Loucy (cell line): Measurements from ENCODE around the gene ADCY10.

Source experiments
- H2AFZ ChIP-seq: fragments of 200-600 bp; sonication (generic); 2 replicates; pipeline ENCODE4 v1.6.0; 2016; ENCODE audit warnings: antibody characterized with exemption, mild to moderate bottlenecking, low read length, moderate library complexity
- H3F3A ChIP-seq: fragments of 200-600 bp; 2 replicates; pipeline ENCODE4 v1.6.0; 2016; ENCODE audit warnings: antibody characterized with exemption, low read depth, mild to moderate bottlenecking
- H3K27me3 ChIP-seq: fragments of 200-600 bp; sonication (generic); 2 replicates; pipeline ENCODE4 v1.6.1; 2014; ENCODE audit warnings: low read length, mild to moderate bottlenecking; ENCODE audit not compliant: insufficient read depth, poor library complexity, severe bottlenecking
- H3K36me3 ChIP-seq: fragments of 200-600 bp; sonication (generic); 2 replicates; pipeline ENCODE4 v1.6.1; 2016; ENCODE audit warnings: low read length; ENCODE audit not compliant: insufficient read depth
- H3K4me1 ChIP-seq: fragments of 200-600 bp; sonication (generic); 2 replicates; pipeline ENCODE4 v1.5.1; 2014; ENCODE audit warnings: low read length, mild to moderate bottlenecking; ENCODE audit not compliant: insufficient read depth, poor library complexity, severe bottlenecking
- H3K4me2 ChIP-seq: fragments of 200-600 bp; sonication (generic); 2 replicates; pipeline ENCODE4 v1.6.0; 2014; ENCODE audit warnings: antibody characterized with exemption, low read length, low read depth, mild to moderate bottlenecking; ENCODE audit not compliant: poor library complexity, severe bottlenecking
- H3K4me3 ChIP-seq: fragments of 200-600 bp; sonication (generic); 2 replicates; pipeline ENCODE4 v1.5.1; 2014; ENCODE audit warnings: low read length, mild to moderate bottlenecking, mixed read lengths; ENCODE audit not compliant: poor library complexity, severe bottlenecking
- H3K79me2 ChIP-seq: fragments of 200-600 bp; sonication (generic); 2 replicates; pipeline ENCODE4 v1.6.1; 2014; ENCODE audit warnings: low read length; ENCODE audit not compliant: insufficient read depth
- H3K9ac ChIP-seq: fragments of 200-600 bp; sonication (generic); 2 replicates; pipeline ENCODE4 v1.6.0; 2014; ENCODE audit warnings: mild to moderate bottlenecking, low read depth, low read length, moderate library complexity; ENCODE audit not compliant: poor library complexity, severe bottlenecking
- H3K9me2 ChIP-seq: fragments of 200-600 bp; sonication (generic); replicated peaks from 2 replicates; pipeline ENCODE4 v1.6.1; 2016; ENCODE audit warnings: low read depth, low read length, mixed read lengths
- H3K9me3 ChIP-seq: fragments of 200-600 bp; sonication (generic); 2 replicates; pipeline ENCODE4 v1.6.1; 2014; ENCODE audit warnings: mild to moderate bottlenecking, antibody characterized with exemption, low read length, low read depth; ENCODE audit not compliant: insufficient read depth
- H4K20me1 ChIP-seq: fragments of 200-600 bp; sonication (generic); 2 replicates; pipeline ENCODE4 v1.6.0; 2014; ENCODE audit warnings: antibody characterized with exemption, low read length, mild to moderate bottlenecking; ENCODE audit not compliant: insufficient read depth, poor library complexity, severe bottlenecking
- CTCF ChIP-seq: fragments of 200-600 bp; sonication (generic); conservative IDR thresholded peaks from 2 replicates; pipeline ENCODE4 v1.5.1; 2014; ENCODE audit warnings: mild to moderate bottlenecking, antibody characterized with exemption, low read length
- EZH2phosphoT487 ChIP-seq: fragments of 200-600 bp; IDR thresholded peaks from 2 replicates; pipeline ENCODE4 v1.6.1; 2018; ENCODE audit warnings: antibody characterized with exemption, mild to moderate bottlenecking, moderate library complexity, borderline replicate concordance

ADCY10 gene

DNA sequence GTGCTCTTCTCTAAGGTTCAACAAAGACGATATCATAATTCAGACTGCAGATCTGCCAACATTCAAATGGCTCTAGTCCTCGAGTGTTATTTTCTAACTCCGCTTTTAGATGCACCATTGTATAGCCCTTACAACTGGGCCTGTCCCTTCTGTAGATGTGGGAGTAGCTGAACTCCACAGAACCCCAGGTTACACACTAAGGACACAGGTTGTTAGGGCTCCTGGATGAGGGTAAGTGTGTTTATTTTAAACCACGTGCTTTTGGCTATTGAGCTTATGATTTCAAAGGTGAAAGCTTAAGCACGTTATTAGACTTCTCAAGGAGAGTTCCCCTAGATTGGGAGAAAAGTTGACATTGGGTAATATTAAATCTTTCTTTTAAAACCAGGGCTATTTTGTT, 127.4 kb downstream of the ADCY10 start:
- no peak overlapping the region for H3K9ac ChIP-seq
- H3K9me2 ChIP-seq = no peaks in the 10 kb centered on the region
- peaks cover 7% of the 10 kb centered on the region for H3K4me1 ChIP-seq
- H4K20me1 ChIP-seq = no peaks in the 10 kb centered on the region
- no peaks in the 10 kb centered on the region for H3F3A ChIP-seq
- H3K4me3 ChIP-seq = no peak overlapping the region
- H3K9me3 ChIP-seq = no peaks in the 10 kb centered on the region
- TF ChIP-seq CTCF = no peak
- H3K4me2 ChIP-seq = no peak overlapping the region
- H3K27me3 ChIP-seq = no peaks in the 10 kb centered on the region
- peaks cover 53% of the 10 kb centered on the region; the same call in 1 of the 2 replicates for H3K36me3 ChIP-seq
- no peak overlapping the region for H2AFZ ChIP-seq
- no peaks in the 10 kb centered on the region for H3K79me2 ChIP-seq

DNA sequence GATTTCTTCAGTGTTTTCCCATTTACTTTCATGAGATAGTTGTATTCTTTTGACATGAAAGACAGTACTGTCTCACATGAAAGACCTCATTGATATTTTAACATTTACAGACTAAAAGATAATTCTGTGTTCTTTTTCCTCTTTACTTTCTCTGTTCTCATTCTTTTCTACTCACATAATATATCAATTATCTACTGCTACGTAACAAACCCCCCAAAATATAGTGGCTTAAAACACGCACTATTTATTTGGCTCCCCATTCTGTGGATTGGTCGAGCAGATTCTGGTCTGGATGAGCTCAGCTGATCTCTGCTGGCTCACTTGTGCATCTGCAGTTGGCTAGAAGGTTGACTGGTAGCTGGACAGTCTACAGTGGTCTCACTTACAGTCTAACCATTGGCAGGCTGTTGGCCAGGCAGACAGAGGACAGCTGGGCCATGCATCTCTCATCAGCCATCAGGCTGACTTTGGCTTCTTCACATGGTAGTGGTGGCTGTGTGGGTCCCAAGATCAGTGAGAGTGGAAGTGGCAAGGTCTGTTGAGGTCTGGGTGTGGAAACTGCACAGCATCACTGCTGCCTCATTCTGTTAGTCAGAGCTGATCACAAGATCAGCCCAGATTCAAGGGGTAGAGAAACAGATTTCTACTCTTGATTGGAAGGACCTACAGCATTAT, 128.9 kb downstream of the ADCY10 start:
- Histone ChIP-seq H3F3A (no peaks in the 10 kb centered on the region), H3K4me3 (no peak overlapping the region), H3K27me3 (no peaks in the 10 kb centered on the region), H3K9me3 (0 out of 2 replicates have a peak, but pooled peaks cover 3% of the 10 kb centered on the region), H3K9me2 (no peaks in the 10 kb centered on the region), H3K4me2 (no peak overlapping the region), H3K9ac (no peak overlapping the region), H3K79me2 (no peaks in the 10 kb centered on the region), H3K4me1 (no peaks in the 10 kb centered on the region), H3K36me3 (peaks cover 57% of the 10 kb centered on the region), H4K20me1 (no peaks in the 10 kb centered on the region), H2AFZ (no peak overlapping the region)
- TF ChIP-seq EZH2phosphoT487 = no peak
- no peak for TF ChIP-seq CTCF

DNA sequence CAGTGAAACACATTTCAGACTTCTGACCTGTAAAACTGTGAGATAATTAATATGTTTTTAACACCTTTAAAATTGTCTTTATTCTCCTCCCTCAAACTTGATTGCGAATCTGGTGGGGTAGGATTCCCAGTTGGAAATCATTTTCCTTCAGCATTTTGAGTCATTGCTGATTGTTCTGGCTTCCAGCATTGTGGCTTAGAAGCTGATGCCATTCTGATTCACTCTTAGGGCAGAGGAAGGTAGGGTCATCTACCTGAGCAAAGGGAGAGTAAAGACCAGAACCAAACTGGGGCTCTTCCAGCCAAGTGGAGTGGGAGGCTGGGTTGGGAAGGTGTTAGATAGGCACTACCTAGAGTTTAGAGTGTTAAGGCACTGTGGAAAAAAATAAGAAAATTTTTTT, 131.0 kb downstream of the ADCY10 start:
- no peak overlapping the region for H3K4me2 ChIP-seq
- no peak overlapping the region for H3K4me3 ChIP-seq
- no peak overlapping the region for H3K9ac ChIP-seq
- 0 out of 2 replicates have a peak, but pooled peaks cover 3% of the 10 kb centered on the region for H3K9me3 ChIP-seq
- H4K20me1 ChIP-seq = no peaks in the 10 kb centered on the region
- H2AFZ ChIP-seq = no peak overlapping the region
- no peaks in the 10 kb centered on the region for H3K4me1 ChIP-seq
- peaks cover 54% of the 10 kb centered on the region for H3K36me3 ChIP-seq
- H3K9me2 ChIP-seq = no peaks in the 10 kb centered on the region
- no peaks in the 10 kb centered on the region for H3F3A ChIP-seq
- TF ChIP-seq EZH2phosphoT487 = no peak
- no peak for TF ChIP-seq CTCF
- no peaks in the 10 kb centered on the region for H3K79me2 ChIP-seq
- no peaks in the 10 kb centered on the region for H3K27me3 ChIP-seq
